Uterine smooth muscle cell (primary cell): ENCODE data around the gene BCDIN3D. TPM values are rescaled to one million over a fixed set of nuclear protein-coding genes. Genes with fewer than 3 reads are reported as not detected.

ENCODE experiments used
- total RNA-seq: library from RNA; depleted of rRNA; stranded (reverse); fragments of >200 nt; gene quantifications from 2 replicates; pipeline ENCODE4 v1.2.3, GENCODE V29; 2014

BCDIN3D gene, protein sequence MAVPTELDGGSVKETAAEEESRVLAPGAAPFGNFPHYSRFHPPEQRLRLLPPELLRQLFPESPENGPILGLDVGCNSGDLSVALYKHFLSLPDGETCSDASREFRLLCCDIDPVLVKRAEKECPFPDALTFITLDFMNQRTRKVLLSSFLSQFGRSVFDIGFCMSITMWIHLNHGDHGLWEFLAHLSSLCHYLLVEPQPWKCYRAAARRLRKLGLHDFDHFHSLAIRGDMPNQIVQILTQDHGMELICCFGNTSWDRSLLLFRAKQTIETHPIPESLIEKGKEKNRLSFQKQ
- 4.1 and 4.6 TPM in 2 replicates for total RNA-seq

DNA sequence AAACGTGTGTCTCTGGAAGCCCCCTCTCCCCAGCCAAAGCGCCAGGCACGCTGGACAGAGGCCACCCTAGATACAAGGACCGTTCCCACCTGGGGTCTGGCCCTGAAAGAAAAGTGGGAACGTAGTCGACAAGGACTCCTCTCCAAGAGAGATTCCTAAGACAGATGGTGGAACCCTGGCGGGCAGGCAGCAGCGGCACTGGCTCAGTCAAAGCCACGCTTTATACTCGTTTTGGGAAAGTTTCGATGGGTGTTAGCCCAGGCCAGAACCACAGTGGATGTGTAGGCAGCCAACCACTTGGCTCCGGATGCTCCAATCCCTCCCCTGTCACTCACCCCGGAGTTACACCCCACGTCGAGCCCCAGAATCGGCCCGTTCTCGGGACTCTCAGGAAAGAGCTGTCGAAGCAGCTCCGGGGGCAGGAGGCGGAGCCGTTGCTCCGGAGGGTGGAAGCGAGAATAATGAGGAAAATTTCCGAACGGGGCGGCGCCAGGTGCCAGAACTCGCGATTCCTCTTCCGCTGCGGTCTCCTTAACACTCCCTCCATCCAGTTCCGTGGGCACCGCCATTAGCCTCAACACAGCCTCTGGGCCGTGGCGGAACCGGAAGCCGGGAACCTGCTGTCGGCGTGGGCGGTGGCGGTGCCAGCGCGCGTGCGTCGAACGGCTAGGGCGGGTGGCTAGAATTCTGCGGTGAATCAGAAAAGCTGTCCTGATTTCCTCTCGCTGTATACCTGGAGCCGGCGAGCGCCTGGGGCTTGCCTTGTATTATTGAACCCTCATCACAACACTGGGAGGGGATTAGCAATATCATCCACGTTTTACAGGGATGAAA is at the start of gene BCDIN3D:
BCDIN3D (minus strand) TSS at position 588 of the 834 bp plus-strand sequence; CDS start at position 569, 19 bp downstream.

DNA sequence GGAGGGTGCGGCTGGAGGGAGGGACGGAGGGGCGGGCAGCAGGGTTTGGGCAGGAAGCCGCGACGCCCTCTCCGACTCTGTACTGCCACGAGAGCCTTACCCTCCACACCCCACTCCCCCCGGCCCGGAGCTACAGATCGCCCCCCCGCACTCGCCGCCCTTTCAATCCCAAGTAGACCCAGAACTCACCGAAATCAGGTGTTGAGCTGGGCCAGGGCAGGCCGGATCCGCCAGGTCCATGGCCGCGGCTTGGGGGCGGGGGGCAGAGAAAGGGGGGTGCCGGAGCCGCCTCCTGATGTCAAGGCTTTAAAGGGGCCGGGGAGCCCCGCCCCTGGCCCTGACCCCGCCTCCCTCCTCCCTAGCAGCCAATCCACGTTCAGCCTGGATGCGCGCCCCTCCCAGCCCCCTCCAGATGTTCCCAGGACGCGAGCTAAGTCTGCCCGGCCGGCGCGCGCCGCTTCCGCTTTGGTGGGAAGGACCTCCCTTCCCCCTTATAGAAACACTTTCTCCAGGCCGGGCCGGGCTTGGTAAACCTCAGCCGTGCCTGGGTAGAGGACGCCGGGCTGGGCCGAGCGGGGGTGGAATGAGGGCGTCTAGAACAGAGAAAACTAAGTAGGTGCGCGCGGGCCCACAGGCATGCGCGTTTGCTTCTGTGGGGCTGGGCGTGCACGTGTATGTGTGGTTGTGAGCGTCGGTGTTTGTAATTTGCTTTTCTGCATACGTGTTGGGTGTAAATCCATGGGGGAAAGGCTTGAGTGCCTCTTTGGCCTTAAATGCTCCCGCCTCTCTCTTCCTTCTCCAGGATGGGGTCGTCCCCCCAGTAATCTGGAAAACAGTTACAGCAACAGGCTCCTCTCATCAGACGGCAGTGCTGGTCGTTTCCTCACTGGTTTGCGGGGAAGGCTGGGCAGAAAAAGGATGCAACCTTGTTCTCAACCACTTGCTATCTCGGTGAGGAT is 14.5 kb downstream of the BCDIN3D start, which contains the start of gene NCKAP5L:
NCKAP5L (minus strand) TSS at position 281 of the 959 bp plus-strand sequence. CDS start 24,369 bp downstream, outside the sequence.

Other genes starting within 250 kb of the BCDIN3D start
- gene FAM186B, start 237.5 kb downstream of the BCDIN3D start, total RNA-seq: 0.12 and 0.22 TPM in 2 replicates
- 12.4 and 17.6 TPM in 2 replicates for gene PRPF40B, start 219.5 kb downstream of the BCDIN3D start, total RNA-seq
- gene FMNL3, start 135.7 kb downstream of the BCDIN3D start, total RNA-seq: 26.2 and 26.3 TPM in 2 replicates
- gene TMBIM6, start 101.5 kb downstream of the BCDIN3D start, total RNA-seq: 361 and 382 TPM in 2 replicates
- 14.3 and 24.4 TPM in 2 replicates for gene NCKAP5L, start 14.7 kb downstream of the BCDIN3D start, total RNA-seq
- gene FAIM2, start 60.8 kb upstream of the BCDIN3D start, total RNA-seq: 1.5 and 3.0 TPM in 2 replicates
- gene AQP2, start 107.6 kb upstream of the BCDIN3D start, total RNA-seq: not detected in 2 replicates
- gene AQP5, start 118.8 kb upstream of the BCDIN3D start, total RNA-seq: not detected in 2 replicates
- gene AQP6, start 129.8 kb upstream of the BCDIN3D start, total RNA-seq: 0.12 TPM in 1 of 2 replicates, not detected in the other
- gene RACGAP1, start 182.4 kb upstream of the BCDIN3D start, total RNA-seq: 51.1 and 168 TPM in 2 replicates
- gene ASIC1, start 214.5 kb upstream of the BCDIN3D start, total RNA-seq: 0.66 and 3.6 TPM in 2 replicates
- gene SMARCD1, start 242.2 kb upstream of the BCDIN3D start, total RNA-seq: 30.4 and 46.1 TPM in 2 replicates